ENCODE results near the gene NTF4. TPM values are rescaled to one million over a fixed set of nuclear protein-coding genes. Genes with fewer than 3 reads are reported as not detected.

NTF4 gene
- total and polyA plus RNA-seq, 2 of the 4 experiments (the other 2 are of a cell fraction), result 0.09 to 0.18 TPM

- TF ChIP-seq CTCF (conservative IDR thresholded peaks at IDR 0.05; ENCODE audit: low read depth, low read length) (no peak), RFX5 (IDR thresholded peaks at IDR 0.05; ENCODE audit: low read depth, low read length) (no peak), RCOR1 (IDR thresholded peaks at IDR 0.05; ENCODE audit: insufficient replicate concordance, low read length) (no peak)
Observed at GRCh38 chr19:49071860-49072547, 7.4 kb upstream of the NTF4 start (continued).

GRCh38 chr19:49070416-49070815 lies 5.8 kb upstream of the NTF4 start:
- WGBS, 2 experiments (ENCODE audit: extremely low coverage in 2 of 2, insufficient read length in 1 of 2), result 94% methylated on average over 16 of the region's 21 CpGs; no CpG with 5 or more reads in 1 of the 2 experiments
- no TSS peak for BruUV-seq (replicated peaks)
- POLR2A ChIA-PET (ENCODE audit: unreplicated experiment), result no interaction called here
- no peak for TF ChIP-seq ELK1 (IDR thresholded peaks at IDR 0.05; ENCODE audit: borderline replicate concordance, low read depth, low read length)
- no peak for TF ChIP-seq MAFK (IDR thresholded peaks at IDR 0.05; ENCODE audit: low read depth, low read length)
- TF ChIP-seq POLR2A (IDR thresholded peaks at IDR 0.05; ENCODE audit: low read depth, low read length), result no peak
- no peak for TF ChIP-seq MXI1 (IDR thresholded peaks at IDR 0.05; ENCODE audit: borderline replicate concordance, low read depth, low read length)
- no peak for TF ChIP-seq MAZ (IDR thresholded peaks at IDR 0.05; ENCODE audit: borderline replicate concordance, low read depth, low read length)
- no peak for TF ChIP-seq BHLHE40 (IDR thresholded peaks at IDR 0.05; ENCODE audit: low read depth, low read length)
- no peak for TF ChIP-seq USF2 (IDR thresholded peaks at IDR 0.05; ENCODE audit: low read depth, low read length)
- TF ChIP-seq CEBPB (IDR thresholded peaks at IDR 0.05; ENCODE audit: low read depth, low read length), result no peak

More at GRCh38 chr19:49070416-49070815, 5.8 kb upstream of the NTF4 start:
- Histone ChIP-seq H3K36me3 (ENCODE audit: control insufficient read depth, insufficient read depth, low read length) (no peaks in the 10 kb centered on the region), H3K9me3 (ENCODE audit: control insufficient read depth, insufficient read depth, low read length) (peaks cover 18% of the 10 kb centered on the region), H2BK20ac (ENCODE audit: low read depth, low read length) (no peak overlapping the region), H3K27ac (ENCODE audit: insufficient read depth, low read length) (no peak overlapping the region), H3K79me1 (ENCODE audit: low read depth in 1 of 2, low read length in 2 of 2) (no peaks in the 10 kb centered on the region), H3K27me3 (ENCODE audit: control insufficient read depth, insufficient read depth, low read length) (peaks cover 58% of the 10 kb centered on the region), H3K18ac (ENCODE audit: low read depth, low read length) (no peak overlapping the region), H3K14ac (replicated peaks; ENCODE audit: low read depth, low read length) (no peak overlapping the region), H4K91ac (ENCODE audit: insufficient read depth, low read depth, low read length) (no peak overlapping the region), H4K8ac (ENCODE audit: low read depth in 2 of 2, low read length in 2 of 2) (no peak overlapping the region), H2AK5ac (ENCODE audit: low read depth, low read length) (no peak overlapping the region), H3K4me3 (ENCODE audit: insufficient read depth, low read depth, low read length) (no peak overlapping the region), H4K20me1 (ENCODE audit: insufficient read depth, low read length) (no peaks in the 10 kb centered on the region), H3K4me1 (ENCODE audit: control insufficient read depth, insufficient read depth, low read length) (no peaks in the 10 kb centered on the region), H2BK120ac (ENCODE audit: low read depth, low read length) (no peak overlapping the region), H2BK5ac (ENCODE audit: low read depth, low read length, poor library complexity, severe bottlenecking) (no peak overlapping the region), H3K56ac (ENCODE audit: extremely low read depth, insufficient read depth, low read length) (no peak overlapping the region), H4K5ac (ENCODE audit: low read depth, low read length) (no peak overlapping the region), H2BK15ac (ENCODE audit: low read depth, low read length) (no peak overlapping the region), H2AK9ac (replicated peaks; ENCODE audit: low read depth, low read length, poor library complexity) (no peak overlapping the region), H3K23ac (ENCODE audit: low read depth, low read length) (no peak overlapping the region), H3K4me2 (ENCODE audit: low read depth, low read length) (no peak overlapping the region), H3K4ac (ENCODE audit: low read depth, low read length) (no peak overlapping the region), H2AFZ (replicated peaks; ENCODE audit: low read length, poor library complexity) (no peak overlapping the region), H3K9me1 (ENCODE audit: insufficient read depth, low read length) (no peaks in the 10 kb centered on the region), H3K9ac (ENCODE audit: low read depth, low read length) (no peak overlapping the region)
- DNase-seq (no peak), ATAC-seq (ENCODE audit: low read depth) (no peak)
- in situ Hi-C loops (cut with MboI; ENCODE audit: low sequenced_read_pairs) (no loop called here), dilution Hi-C loops (cut with HindIII; ENCODE audit: low sequenced_read_pairs, unreplicated experiment) (no loop called here), intact Hi-C loops (cut with micrococcal nuclease) (loop anchor here (5.0 kb wide), 1 partner anchor 78 kb away; the partner anchor contains the start of genes GYS1 and RUVBL2)
- CTCF ChIA-PET, result no interaction called here
